ENCODE data around the gene KCNH2.
"Not testable (repeated sequence)": the region's sequence is repeated elsewhere in the genome, so short reads cannot be mapped to it uniquely, and the experiment has no call there.

KCNH2 gene

GRCh38 chr7:150911590-150912267 is 66.4 kb downstream of the KCNH2 start:
- no peak overlapping the region for H3K4me3 ChIP-seq (ENCODE audit: low read length)
- H3K9me3 ChIP-seq (ENCODE audit: insufficient read depth, low read depth, low read length): no peaks in the 10 kb centered on the region
- peaks cover 5% of the 10 kb centered on the region for H3K27me3 ChIP-seq (ENCODE audit: insufficient read depth, low read length)
- 0 out of 2 replicates have a peak, but pooled peaks cover 5% of the 10 kb centered on the region for H3K4me1 ChIP-seq (ENCODE audit: insufficient read depth, low read length)
- no peaks in the 10 kb centered on the region for H3K36me3 ChIP-seq (ENCODE audit: insufficient read depth, low read depth, low read length)
- H3K9ac ChIP-seq (ENCODE audit: low read depth, low read length): no peak overlapping the region
- no peak overlapping the region for H3K27ac ChIP-seq (ENCODE audit: low read length)

GRCh38 chr7:150910996-150911422 is 67.1 kb downstream of the KCNH2 start:
- Histone ChIP-seq H3K4me1 (ENCODE audit: insufficient read depth, low read length) (0 out of 2 replicates have a peak, but pooled peaks cover 5% of the 10 kb centered on the region), H3K27ac (ENCODE audit: low read length) (no peak overlapping the region), H3K36me3 (ENCODE audit: insufficient read depth, low read depth, low read length) (no peaks in the 10 kb centered on the region), H3K27me3 (ENCODE audit: insufficient read depth, low read length) (peaks cover 5% of the 10 kb centered on the region), H3K4me3 (ENCODE audit: low read length) (no peak overlapping the region), H3K9ac (ENCODE audit: low read depth, low read length) (no peak overlapping the region), H3K9me3 (ENCODE audit: insufficient read depth, low read depth, low read length) (no peaks in the 10 kb centered on the region)

GRCh38 chr7:150910305-150910995 is 67.7 kb downstream of the KCNH2 start:
- not testable (repeated sequence) for H3K36me3 ChIP-seq (ENCODE audit: insufficient read depth, low read depth, low read length)

GRCh38 chr7:150909200-150909995 is 68.7 kb downstream of the KCNH2 start:
- Histone ChIP-seq H3K4me1 (ENCODE audit: insufficient read depth, low read length) (0 out of 2 replicates have a peak, but pooled peaks cover 5% of the 10 kb centered on the region), H3K9ac (ENCODE audit: low read depth, low read length) (no peak overlapping the region), H3K27me3 (ENCODE audit: insufficient read depth, low read length) (peaks cover 5% of the 10 kb centered on the region), H3K27ac (ENCODE audit: low read length) (no peak overlapping the region), H3K4me3 (ENCODE audit: low read length) (no peak overlapping the region), H3K9me3 (ENCODE audit: insufficient read depth, low read depth, low read length) (no peaks in the 10 kb centered on the region), H3K36me3 (ENCODE audit: insufficient read depth, low read depth, low read length) (no peaks in the 10 kb centered on the region)

More at GRCh38 chr7:150910305-150910995, 67.7 kb downstream of the KCNH2 start:
- not testable (repeated sequence) for H3K27me3 ChIP-seq (ENCODE audit: insufficient read depth, low read length); H3K27ac ChIP-seq (ENCODE audit: low read length); H3K9me3 ChIP-seq (ENCODE audit: insufficient read depth, low read depth, low read length); H3K4me3 ChIP-seq (ENCODE audit: low read length); H3K4me1 ChIP-seq (ENCODE audit: insufficient read depth, low read length); H3K9ac ChIP-seq (ENCODE audit: low read depth, low read length)

GRCh38 chr7:150908173-150908572 is 69.9 kb downstream of the KCNH2 start:
- Histone ChIP-seq H3K4me3 (ENCODE audit: low read length) (no peak overlapping the region), H3K4me1 (ENCODE audit: insufficient read depth, low read length) (0 out of 2 replicates have a peak, but pooled peaks cover 5% of the 10 kb centered on the region), H3K27ac (ENCODE audit: low read length) (no peak overlapping the region), H3K27me3 (ENCODE audit: insufficient read depth, low read length) (peaks cover 5% of the 10 kb centered on the region), H3K9ac (ENCODE audit: low read depth, low read length) (no peak overlapping the region), H3K9me3 (ENCODE audit: insufficient read depth, low read depth, low read length) (no peaks in the 10 kb centered on the region), H3K36me3 (ENCODE audit: insufficient read depth, low read depth, low read length) (no peaks in the 10 kb centered on the region)

- Histone ChIP-seq H3K9me3 (ENCODE audit: insufficient read depth, low read depth, low read length) (no peaks in the 10 kb centered on the region), H3K4me3 (ENCODE audit: low read length) (no peak overlapping the region), H3K27ac (ENCODE audit: low read length) (no peak overlapping the region)
Measured at GRCh38 chr7:150904011-150904909, 73.9 kb downstream of the KCNH2 start.

GRCh38 chr7:150903606-150904005 is 74.5 kb downstream of the KCNH2 start:
- H3K27ac ChIP-seq (ENCODE audit: low read length): no peak overlapping the region
- H3K36me3 ChIP-seq (ENCODE audit: insufficient read depth, low read depth, low read length): no peaks in the 10 kb centered on the region
- H3K9me3 ChIP-seq (ENCODE audit: insufficient read depth, low read depth, low read length): no peaks in the 10 kb centered on the region
- no peak overlapping the region for H3K4me3 ChIP-seq (ENCODE audit: low read length)
- peaks cover 10% of the 10 kb centered on the region; the same call in 1 of the 2 replicates for H3K4me1 ChIP-seq (ENCODE audit: insufficient read depth, low read length)
- no peak overlapping the region for H3K9ac ChIP-seq (ENCODE audit: low read depth, low read length)
- peaks cover 30% of the 10 kb centered on the region for H3K27me3 ChIP-seq (ENCODE audit: insufficient read depth, low read length)

More at GRCh38 chr7:150904011-150904909, 73.9 kb downstream of the KCNH2 start:
- H3K36me3 ChIP-seq (ENCODE audit: insufficient read depth, low read depth, low read length): no peaks in the 10 kb centered on the region
- peaks cover 23% of the 10 kb centered on the region for H3K27me3 ChIP-seq (ENCODE audit: insufficient read depth, low read length)
- H3K9ac ChIP-seq (ENCODE audit: low read depth, low read length): no peak overlapping the region
- peaks cover 10% of the 10 kb centered on the region; the same call in 1 of the 2 replicates for H3K4me1 ChIP-seq (ENCODE audit: insufficient read depth, low read length)

GRCh38 chr7:150902078-150903033 is 75.8 kb downstream of the KCNH2 start:
- Histone ChIP-seq H3K4me1 (ENCODE audit: insufficient read depth, low read length) (peaks cover 10% of the 10 kb centered on the region; the same call in 1 of the 2 replicates), H3K4me3 (ENCODE audit: low read length) (no peak overlapping the region), H3K27ac (ENCODE audit: low read length) (no peak overlapping the region), H3K9ac (ENCODE audit: low read depth, low read length) (no peak overlapping the region), H3K27me3 (ENCODE audit: insufficient read depth, low read length) (peaks cover 41% of the 10 kb centered on the region), H3K9me3 (ENCODE audit: insufficient read depth, low read depth, low read length) (no peaks in the 10 kb centered on the region), H3K36me3 (ENCODE audit: insufficient read depth, low read depth, low read length) (no peaks in the 10 kb centered on the region)

GRCh38 chr7:150901160-150902035 is 76.7 kb downstream of the KCNH2 start:
- Histone ChIP-seq H3K4me1 (ENCODE audit: insufficient read depth, low read length) (peaks cover 10% of the 10 kb centered on the region; the same call in 1 of the 2 replicates), H3K36me3 (ENCODE audit: insufficient read depth, low read depth, low read length) (no peaks in the 10 kb centered on the region), H3K9me3 (ENCODE audit: insufficient read depth, low read depth, low read length) (no peaks in the 10 kb centered on the region), H3K4me3 (ENCODE audit: low read length) (no peak overlapping the region), H3K27ac (ENCODE audit: low read length) (no peak overlapping the region), H3K27me3 (ENCODE audit: insufficient read depth, low read length) (peaks cover 45% of the 10 kb centered on the region), H3K9ac (ENCODE audit: low read depth, low read length) (no peak overlapping the region; the same call in 1 of the 2 replicates)
